GM13976 (cell line): Measurements from ENCODE around the gene NSD1.

Experiments
- DNase-seq: peaks from one replicate; pipeline ENCODE4 v3.0.0; 2012; ENCODE audit warnings: low spot score
- CTCF ChIP-seq: IDR thresholded peaks from 2 replicates; pipeline ENCODE4 v1.5.1; 2012; ENCODE audit warnings: borderline replicate concordance, mild to moderate bottlenecking; ENCODE audit not compliant: insufficient read depth; ENCODE audit errors: extremely low read depth, missing control alignments, control extremely low read depth
- in situ Hi-C: fragments of 300-500 bp; cut with MboI; formaldehyde crosslinking; loops from one replicate; pipeline ENCODE4 v1.12.0; 2022; ENCODE audit warnings: low sequenced_read_pairs, mixed read lengths, inconsistent platforms; ENCODE audit not compliant: unreplicated experiment

The NSD1 gene

GRCh38 chr5:177089825-177090641 is 43.5 kb upstream of the NSD1 start:
- TF ChIP-seq CTCF, result no peak
- in situ Hi-C loops, result no loop called here
- DNase-seq, result no peak

DNA sequence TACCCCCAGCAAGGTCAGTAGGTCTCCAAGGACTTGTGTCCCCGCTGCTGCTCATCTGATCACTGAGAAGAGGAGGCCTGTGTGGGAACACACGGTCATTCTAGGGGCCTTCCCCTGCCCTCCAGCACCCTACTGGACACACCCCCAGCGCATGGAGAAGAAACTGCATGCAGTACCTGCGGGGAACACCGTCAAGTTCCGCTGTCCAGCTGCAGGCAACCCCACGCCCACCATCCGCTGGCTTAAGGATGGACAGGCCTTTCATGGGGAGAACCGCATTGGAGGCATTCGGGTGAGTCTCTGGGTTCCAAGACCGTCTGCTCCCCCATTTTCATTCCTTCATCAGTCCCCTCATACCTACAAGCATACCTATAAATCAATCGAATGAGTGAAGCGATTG is 42.8 kb upstream of the NSD1 start:
- in situ Hi-C loops, result no loop called here
- no peak for TF ChIP-seq CTCF
- DNase-seq, result no peak

DNA sequence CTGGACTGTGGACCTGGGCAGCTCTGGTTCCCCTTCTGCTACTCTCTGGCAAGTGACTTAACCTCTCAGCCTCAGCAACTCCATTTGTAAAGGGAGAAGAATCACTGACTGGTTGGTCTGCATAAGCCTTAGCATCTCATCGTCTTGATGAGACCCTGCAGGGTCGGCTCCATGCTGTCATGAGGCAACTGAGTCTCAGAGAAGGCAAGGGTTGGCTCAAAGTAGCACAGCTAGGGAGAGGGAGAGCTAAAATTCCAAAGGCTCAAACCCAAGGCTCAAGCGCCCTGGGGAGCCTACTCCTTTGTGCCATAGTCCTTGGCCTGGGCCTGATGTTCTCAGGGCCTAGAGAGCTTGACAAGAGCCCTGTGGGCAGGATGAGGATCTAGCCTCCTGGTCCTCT is 42.3 kb upstream of the NSD1 start:
- TF ChIP-seq CTCF, result no peak
- DNase-seq, result no peak
- in situ Hi-C loops, result no loop called here

DNA sequence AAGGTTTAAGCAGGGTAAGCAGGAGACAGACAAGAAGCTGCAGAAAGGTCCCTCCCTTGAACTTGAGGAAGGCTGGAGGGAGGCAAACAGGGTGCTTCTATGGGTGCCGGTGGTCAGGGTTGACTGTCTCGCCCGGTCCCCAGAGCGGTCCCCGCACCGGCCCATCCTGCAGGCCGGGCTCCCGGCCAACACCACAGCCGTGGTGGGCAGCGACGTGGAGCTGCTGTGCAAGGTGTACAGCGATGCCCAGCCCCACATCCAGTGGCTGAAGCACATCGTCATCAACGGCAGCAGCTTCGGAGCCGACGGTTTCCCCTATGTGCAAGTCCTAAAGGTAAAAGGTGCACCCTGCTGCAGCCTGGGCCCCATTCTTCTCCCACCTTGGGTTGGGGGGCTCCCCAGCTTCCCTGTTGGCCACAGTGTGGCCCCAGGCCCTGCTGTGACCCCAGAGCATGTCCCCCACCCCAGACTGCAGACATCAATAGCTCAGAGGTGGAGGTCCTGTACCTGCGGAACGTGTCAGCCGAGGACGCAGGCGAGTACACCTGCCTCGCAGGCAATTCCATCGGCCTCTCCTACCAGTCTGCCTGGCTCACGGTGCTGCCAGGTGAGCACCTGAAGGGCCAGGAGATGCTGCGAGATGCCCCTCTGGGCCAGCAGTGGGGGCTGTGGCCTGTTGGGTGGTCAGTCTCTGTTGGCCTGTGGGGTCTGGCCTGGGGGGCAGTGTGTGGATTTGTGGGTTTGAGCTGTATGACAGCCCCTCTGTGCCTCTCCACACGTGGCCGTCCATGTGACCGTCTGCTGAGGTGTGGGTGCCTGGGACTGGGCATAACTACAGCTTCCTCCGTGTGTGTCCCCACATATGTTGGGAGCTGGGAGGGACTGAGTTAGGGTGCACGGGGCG is 41.1 kb upstream of the NSD1 start:
- DNase-seq, result no peak
- no peak for TF ChIP-seq CTCF
- in situ Hi-C loops, result no loop called here

DNA sequence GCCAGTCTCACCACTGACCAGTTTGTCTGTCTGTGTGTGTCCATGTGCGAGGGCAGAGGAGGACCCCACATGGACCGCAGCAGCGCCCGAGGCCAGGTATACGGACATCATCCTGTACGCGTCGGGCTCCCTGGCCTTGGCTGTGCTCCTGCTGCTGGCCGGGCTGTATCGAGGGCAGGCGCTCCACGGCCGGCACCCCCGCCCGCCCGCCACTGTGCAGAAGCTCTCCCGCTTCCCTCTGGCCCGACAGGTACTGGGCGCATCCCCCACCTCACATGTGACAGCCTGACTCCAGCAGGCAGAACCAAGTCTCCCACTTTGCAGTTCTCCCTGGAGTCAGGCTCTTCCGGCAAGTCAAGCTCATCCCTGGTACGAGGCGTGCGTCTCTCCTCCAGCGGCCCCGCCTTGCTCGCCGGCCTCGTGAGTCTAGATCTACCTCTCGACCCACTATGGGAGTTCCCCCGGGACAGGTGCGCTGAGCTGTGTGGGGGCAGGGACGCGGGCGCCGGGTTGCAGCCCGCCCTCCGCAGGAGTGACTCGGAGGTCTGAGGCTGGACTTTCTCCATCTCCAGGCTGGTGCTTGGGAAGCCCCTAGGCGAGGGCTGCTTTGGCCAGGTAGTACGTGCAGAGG is 40.4 kb upstream of the NSD1 start:
- TF ChIP-seq CTCF, result no peak
- no peak for DNase-seq
- in situ Hi-C loops, result no loop called here

- in situ Hi-C loops, result no loop called here
- DNase-seq, result no peak
- no peak for TF ChIP-seq CTCF
Observed at GRCh38 chr5:177093803-177094202, 39.8 kb upstream of the NSD1 start.
